H9 (cell line): ENCODE measurements around the gene SIL1. TPM values are rescaled to one million over a fixed set of nuclear protein-coding genes. Genes with fewer than 3 reads are reported as not detected.

Source experiments
- DNase-seq: peaks from one replicate; pipeline ENCODE4 v3.0.0-alpha.2; 2017
- H2AFZ ChIP-seq: one replicate; pipeline ENCODE4 v1.6.1; 2013; ENCODE audit warnings: mild to moderate bottlenecking, low read length, control low read depth, moderate library complexity
- H2AK5ac ChIP-seq: 2 replicates; pipeline ENCODE4 v1.6.1; 2013; ENCODE audit warnings: low read length, control low read depth, mixed read lengths; ENCODE audit not compliant: insufficient read length
- H2BK120ac ChIP-seq: one replicate; pipeline ENCODE4 v1.6.1; 2013; ENCODE audit warnings: low read depth, mild to moderate bottlenecking, low read length, control low read depth, inconsistent platforms; ENCODE audit not compliant: poor library complexity, severe bottlenecking
- H2BK12ac ChIP-seq: 2 replicates; pipeline ENCODE4 v1.6.1; 2013; ENCODE audit warnings: low read length, control low read depth, mixed read lengths, low read depth; ENCODE audit not compliant: insufficient read length
- H2BK15ac ChIP-seq: 2 replicates; pipeline ENCODE4 v1.6.1; 2013; ENCODE audit warnings: low read depth, low read length, control low read depth
- H2BK20ac ChIP-seq: one replicate; pipeline ENCODE4 v1.6.1; 2013; ENCODE audit warnings: low read depth, mild to moderate bottlenecking, low read length, control low read depth, inconsistent platforms; ENCODE audit not compliant: poor library complexity, severe bottlenecking
- H2BK5ac ChIP-seq: 2 replicates; pipeline ENCODE4 v1.6.1; 2013; ENCODE audit warnings: low read length, control low read depth, mixed read lengths; ENCODE audit not compliant: insufficient read length
- H3K14ac ChIP-seq: 2 replicates; pipeline ENCODE4 v1.6.1; 2013; ENCODE audit warnings: low read length, control low read depth; ENCODE audit not compliant: insufficient read depth
- H3K18ac ChIP-seq: 2 replicates; pipeline ENCODE4 v1.6.1; 2013; ENCODE audit warnings: low read depth, mild to moderate bottlenecking, mixed read lengths, low read length, control low read depth; ENCODE audit not compliant: insufficient read length
- H3K23ac ChIP-seq: 2 replicates; pipeline ENCODE4 v1.6.1; 2013; ENCODE audit warnings: low read length, control low read depth, mixed read lengths, low read depth; ENCODE audit not compliant: insufficient read length
- H3K23me2 ChIP-seq: 2 replicates; pipeline ENCODE4 v1.6.1; 2013; ENCODE audit warnings: low read depth, mild to moderate bottlenecking, mixed read lengths, low read length, control low read depth; ENCODE audit not compliant: insufficient read length, poor library complexity, severe bottlenecking
- H3K27ac ChIP-seq: 2 replicates; pipeline ENCODE4 v1.5.1; 2013; ENCODE audit warnings: low read length, control low read depth, mixed read lengths, low read depth; ENCODE audit not compliant: insufficient read length
- H3K27me3 ChIP-seq: 2 replicates; pipeline ENCODE4 v1.6.1; 2013; ENCODE audit warnings: low read length, control low read depth, inconsistent platforms; ENCODE audit not compliant: insufficient read depth
- H3K4ac ChIP-seq: 2 replicates; pipeline ENCODE4 v1.6.1; 2013; ENCODE audit warnings: low read depth, mild to moderate bottlenecking, control low read depth, inconsistent platforms, low read length, moderate library complexity
- H3K4me1 ChIP-seq: 2 replicates; pipeline ENCODE4 v1.6.1; 2013; ENCODE audit warnings: low read length, control low read depth, inconsistent platforms; ENCODE audit not compliant: insufficient read depth
- H3K4me2 ChIP-seq: 2 replicates; pipeline ENCODE4 v1.6.1; 2013; ENCODE audit warnings: low read length, control low read depth, mixed read lengths; ENCODE audit not compliant: insufficient read length, insufficient read depth
- H3K56ac ChIP-seq: 2 replicates; pipeline ENCODE4 v1.6.1; 2013; ENCODE audit warnings: low read depth, mild to moderate bottlenecking, mixed read lengths, low read length, control low read depth; ENCODE audit not compliant: insufficient read length
- H3K79me1 ChIP-seq: 2 replicates; pipeline ENCODE4 v1.6.1; 2013; ENCODE audit warnings: low read depth, mild to moderate bottlenecking, moderate library complexity, low read length, control low read depth, inconsistent platforms; ENCODE audit not compliant: insufficient read depth, poor library complexity, severe bottlenecking
- H3K79me2 ChIP-seq: 2 replicates; pipeline ENCODE4 v1.6.1; 2013; ENCODE audit warnings: low read length, control low read depth, inconsistent platforms; ENCODE audit not compliant: insufficient read depth
- H3K9ac ChIP-seq: 2 replicates; pipeline ENCODE4 v1.6.1; 2013; ENCODE audit warnings: low read length, control low read depth, mixed read lengths; ENCODE audit not compliant: insufficient read length; ENCODE audit errors: extremely low read depth
- H3K9me3 ChIP-seq: one replicate; pipeline ENCODE4 v1.6.1; 2013; ENCODE audit warnings: low read depth, low read length, inconsistent platforms; ENCODE audit not compliant: control insufficient read depth
- H3T11ph ChIP-seq: one replicate; pipeline ENCODE4 v1.6.1; 2013; ENCODE audit warnings: mild to moderate bottlenecking, low read length, control low read depth, inconsistent platforms
- H4K20me1 ChIP-seq: one replicate; pipeline ENCODE4 v1.6.1; 2013; ENCODE audit not compliant: control insufficient read depth, insufficient read length, insufficient read depth
- H4K5ac ChIP-seq: 2 replicates; pipeline ENCODE4 v1.6.1; 2013; ENCODE audit warnings: low read depth, mild to moderate bottlenecking, mixed read lengths, low read length, control low read depth; ENCODE audit not compliant: insufficient read length
- H4K8ac ChIP-seq: replicated peaks from 2 replicates; pipeline ENCODE4 v1.6.1; 2013; ENCODE audit warnings: low read length, control low read depth, mixed read lengths, low read depth; ENCODE audit not compliant: insufficient read length
- H4K91ac ChIP-seq: 2 replicates; pipeline ENCODE4 v1.6.1; 2013; ENCODE audit warnings: low read depth, mild to moderate bottlenecking, moderate library complexity, mixed read lengths, low read length, control low read depth; ENCODE audit not compliant: insufficient read length
- H3K27ac Mint-ChIP-seq, 3 experiments: 2 replicates in 2 of 3; 3 replicates in 1 of 3; pipeline ENCODE4 v1.8.0; 2020 to 2021; ENCODE audit warnings: mixed read lengths in 3 of 3, mild to moderate bottlenecking in 1 of 3, moderate library complexity in 1 of 3
- H3K27me3 Mint-ChIP-seq: 2 replicates; pipeline ENCODE4 v1.8.0; 2021; ENCODE audit warnings: low read depth, mild to moderate bottlenecking, moderate library complexity, mixed read lengths
- H3K36me3 Mint-ChIP-seq, 3 experiments: 2 replicates in 2 of 3; 3 replicates in 1 of 3; pipeline ENCODE4 v1.8.0; 2020 to 2021; ENCODE audit warnings: low read depth in 3 of 3, mixed read lengths in 3 of 3; ENCODE audit not compliant: insufficient read depth in 1 of 3
- H3K4me1 Mint-ChIP-seq, 2 experiments: 2 replicates each; pipeline ENCODE4 v1.8.0; 2020; ENCODE audit warnings: mixed read lengths in 2 of 2
- H3K4me3 Mint-ChIP-seq, 2 experiments: 2 replicates in 1 of 2; 3 replicates in 1 of 2; pipeline ENCODE4 v1.8.0; 2020 to 2021; ENCODE audit warnings: mild to moderate bottlenecking in 2 of 2, mixed read lengths in 2 of 2, moderate library complexity in 1 of 2
- H3K9me3 Mint-ChIP-seq, 2 experiments: 2 replicates in 1 of 2; 3 replicates in 1 of 2; pipeline ENCODE4 v1.8.0; 2020; ENCODE audit warnings: mild to moderate bottlenecking in 2 of 2, mixed read lengths in 2 of 2, moderate library complexity in 1 of 2
- CTCF ChIP-seq: fragments of 200-600 bp; sonication (generic); conservative IDR thresholded peaks from 3 replicates; pipeline ENCODE4 v1.8.0; 2021; ENCODE audit warnings: antibody characterized with exemption, mild to moderate bottlenecking
- WGBS: extraction: QIAGEN DNeasy Blood & Tissue Kit; methylation state at CpG from one replicate; pipeline ENCODE4 v1.1.7; 2013; ENCODE audit warnings: missing lambda C conversion rate, low lambda C conversion rate, mixed read lengths; ENCODE audit not compliant: insufficient read length; ENCODE audit errors: extremely low coverage; 5-methylcytosine and 5-hydroxymethylcytosine counted together
- total RNA-seq: library from RNA; stranded (reverse); gene quantifications from 2 replicates; pipeline ENCODE4 v1.2.1, GENCODE V29; 2021

SIL1 gene
- total RNA-seq, 1 experiment from 2014 or later: 10.6 TPM

GRCh38 chr5:138909734-138910133 is 288.4 kb downstream of the SIL1 start:
- no peak overlapping the region for H3K56ac ChIP-seq
- H3K4me1 ChIP-seq: no peaks in the 10 kb centered on the region
- no peak overlapping the region for H2BK120ac ChIP-seq
- peaks cover 0 to 7% of the 10 kb centered on the region in 2 experiments; a peak in 1 of 4 replicates for H3K4me1 Mint-ChIP-seq
- no peaks in the 10 kb centered on the region for H3K9me3 ChIP-seq
- H4K20me1 ChIP-seq: no peaks in the 10 kb centered on the region
- no peak overlapping the region for H3K23ac ChIP-seq
- no peaks in the 10 kb centered on the region for H3K27me3 ChIP-seq
- no peaks in the 10 kb centered on the region for H3K79me2 ChIP-seq
- H4K5ac ChIP-seq: no peak overlapping the region
- no peak overlapping the region for H4K91ac ChIP-seq
- no peak for DNase-seq
- no peak overlapping the region for H2AFZ ChIP-seq
- H3K27me3 Mint-ChIP-seq: no peaks in the 10 kb centered on the region
- H3K27ac Mint-ChIP-seq: peak overlapping the region in 2 of 3 experiments; percentile 3 to 16; a peak in 3 of 7 replicates
- H3K36me3 Mint-ChIP-seq: peaks cover 0 to 65% (median 54%) of the 10 kb centered on the region in 3 experiments; a peak in 6 of 7 replicates
- H3K4me3 Mint-ChIP-seq: no peak overlapping the region
- H3K18ac ChIP-seq: no peak overlapping the region
- H3K27ac ChIP-seq: no peak overlapping the region
- no peak overlapping the region for H3K14ac ChIP-seq
- H3K4me2 ChIP-seq: no peak overlapping the region
- H3K4ac ChIP-seq: no peak overlapping the region
- H3K9me3 Mint-ChIP-seq: no peaks in the 10 kb centered on the region
- H3K9ac ChIP-seq: no peak overlapping the region
- no peak overlapping the region for H2AK5ac ChIP-seq
- WGBS: no CpG with 5 or more reads among the region's 2 CpGs
- no peak overlapping the region for H2BK15ac ChIP-seq
- H3K79me1 ChIP-seq: peaks cover 8% of the 10 kb centered on the region
- no peak overlapping the region for H2BK12ac ChIP-seq
- no peak overlapping the region for H2BK20ac ChIP-seq
- H2BK5ac ChIP-seq: no peak overlapping the region
- no peaks in the 10 kb centered on the region for H3K23me2 ChIP-seq
- no peak overlapping the region for H4K8ac ChIP-seq
- no peak for TF ChIP-seq CTCF
- H3T11ph ChIP-seq: no peak overlapping the region
